Dendritic cell treated with granulocyte-macrophage colony-stimulating factor and Interleukin-4, amounts not matched to agents 40 ng/mL and 50 ng/mL, for 4 days (primary cell): ENCODE results near the gene RAMP1.
"Not testable (repeated sequence)": the region's sequence is repeated elsewhere in the genome, so short reads cannot be mapped to it uniquely, and the experiment has no call there.

Source experiments
- H3K27ac Mint-ChIP-seq: one replicate; pipeline ENCODE4 v1.8.0; 2022; ENCODE audit warnings: mild to moderate bottlenecking, mixed read lengths
- H3K27me3 Mint-ChIP-seq: one replicate; pipeline ENCODE4 v1.8.0; 2022; ENCODE audit warnings: mild to moderate bottlenecking, mixed read lengths
- H3K36me3 Mint-ChIP-seq: one replicate; pipeline ENCODE4 v1.8.0; 2022; ENCODE audit warnings: low read depth, mixed read lengths
- H3K4me1 Mint-ChIP-seq: one replicate; pipeline ENCODE4 v1.8.0; 2022; ENCODE audit warnings: low read depth, mixed read lengths
- H3K4me3 Mint-ChIP-seq: one replicate; pipeline ENCODE4 v1.8.0; 2022; ENCODE audit warnings: mild to moderate bottlenecking, moderate library complexity, mixed read lengths
- H3K9me3 Mint-ChIP-seq: one replicate; pipeline ENCODE4 v1.8.0; 2022; ENCODE audit warnings: mixed read lengths
- intact Hi-C: fragments of 100-400 bp; cut with micrococcal nuclease; formaldehyde crosslinking; loops from one replicate; pipeline ENCODE4 v1.15.0; 2022

The RAMP1 gene

GRCh38 chr2:237932731-237933131, 73.3 kb downstream of the RAMP1 start:
- intact Hi-C loops = loop anchor here (5.0 kb wide), 1 partner anchor 35 kb away; the partner anchor contains the start of gene UBE2F
- Mint-ChIP-seq H3K36me3 (peaks cover 4% of the 10 kb centered on the region), H3K27ac (no peak overlapping the region), H3K4me3 (no peak overlapping the region), H3K4me1 (peaks cover 42% of the 10 kb centered on the region), H3K9me3 (peaks cover 12% of the 10 kb centered on the region), H3K27me3 (peaks cover 22% of the 10 kb centered on the region)

- Mint-ChIP-seq H3K36me3 (peaks cover 4% of the 10 kb centered on the region), H3K27me3 (peaks cover 20% of the 10 kb centered on the region), H3K27ac (peak overlapping the region; percentile 67), H3K9me3 (peaks cover 7% of the 10 kb centered on the region), H3K4me1 (peaks cover 42% of the 10 kb centered on the region), H3K4me3 (no peak overlapping the region)
- intact Hi-C loops = loop anchor here (5.0 kb wide), 1 partner anchor 33 kb away; the partner anchor contains the start of gene UBE2F
Observed at GRCh38 chr2:237934186-237934585, 74.8 kb downstream of the RAMP1 start.

- peaks cover 18% of the 10 kb centered on the region for H3K27me3 Mint-ChIP-seq
- no peaks in the 10 kb centered on the region for H3K36me3 Mint-ChIP-seq
- intact Hi-C loops = no loop called here
- no peaks in the 10 kb centered on the region for H3K9me3 Mint-ChIP-seq
- H3K27ac Mint-ChIP-seq = no peak overlapping the region
- no peak overlapping the region for H3K4me3 Mint-ChIP-seq
- H3K4me1 Mint-ChIP-seq = peaks cover 28% of the 10 kb centered on the region
Observed at GRCh38 chr2:237935740-237936452, 76.5 kb downstream of the RAMP1 start.

- H3K27ac Mint-ChIP-seq = no peak overlapping the region
- H3K4me1 Mint-ChIP-seq = peaks cover 9% of the 10 kb centered on the region
- H3K36me3 Mint-ChIP-seq = peaks cover 2% of the 10 kb centered on the region
- peaks cover 5% of the 10 kb centered on the region for H3K9me3 Mint-ChIP-seq
- H3K4me3 Mint-ChIP-seq = no peak overlapping the region
- H3K27me3 Mint-ChIP-seq = peaks cover 35% of the 10 kb centered on the region
- intact Hi-C loops = no loop called here
Observed at GRCh38 chr2:237939251-237939650, 79.8 kb downstream of the RAMP1 start.

GRCh38 chr2:237940828-237941227, 81.4 kb downstream of the RAMP1 start:
- Mint-ChIP-seq H3K36me3 (peaks cover 10% of the 10 kb centered on the region), H3K4me1 (peaks cover 3% of the 10 kb centered on the region), H3K4me3 (no peak overlapping the region), H3K27me3 (peaks cover 42% of the 10 kb centered on the region), H3K27ac (no peak overlapping the region), H3K9me3 (peaks cover 21% of the 10 kb centered on the region)
- intact Hi-C loops = no loop called here

GRCh38 chr2:237941239-237941638, 81.8 kb downstream of the RAMP1 start:
- Mint-ChIP-seq H3K36me3 (peaks cover 13% of the 10 kb centered on the region), H3K4me3 (no peak overlapping the region), H3K27ac (no peak overlapping the region), H3K27me3 (peaks cover 45% of the 10 kb centered on the region), H3K9me3 (peaks cover 25% of the 10 kb centered on the region), H3K4me1 (peaks cover 3% of the 10 kb centered on the region)
- intact Hi-C loops = no loop called here

- Mint-ChIP-seq H3K9me3 (peaks cover 36% of the 10 kb centered on the region), H3K4me1 (peaks cover 13% of the 10 kb centered on the region), H3K4me3 (no peak overlapping the region), H3K27me3 (peaks cover 52% of the 10 kb centered on the region), H3K36me3 (peaks cover 16% of the 10 kb centered on the region), H3K27ac (peak overlapping the region; percentile 37)
- intact Hi-C loops = no loop called here
Observed at GRCh38 chr2:237942513-237942899, 83.1 kb downstream of the RAMP1 start.

- intact Hi-C loops = no loop called here
- Mint-ChIP-seq H3K27ac (no peak overlapping the region), H3K4me3 (no peak overlapping the region)
Observed at GRCh38 chr2:237943395-237944094, 84.1 kb downstream of the RAMP1 start.

GRCh38 chr2:237944302-237944701, 84.9 kb downstream of the RAMP1 start:
- Mint-ChIP-seq H3K27me3 (peaks cover 50% of the 10 kb centered on the region), H3K4me1 (peaks cover 15% of the 10 kb centered on the region), H3K36me3 (peaks cover 16% of the 10 kb centered on the region), H3K27ac (peak overlapping the region; percentile 41), H3K9me3 (peaks cover 36% of the 10 kb centered on the region), H3K4me3 (no peak overlapping the region)
- intact Hi-C loops = no loop called here

More at GRCh38 chr2:237943395-237944094, 84.1 kb downstream of the RAMP1 start:
- Mint-ChIP-seq H3K9me3 (peaks cover 36% of the 10 kb centered on the region), H3K36me3 (peaks cover 16% of the 10 kb centered on the region), H3K27me3 (peaks cover 52% of the 10 kb centered on the region), H3K4me1 (peaks cover 15% of the 10 kb centered on the region)

GRCh38 chr2:237946423-237946822, 87.0 kb downstream of the RAMP1 start:
- intact Hi-C loops = no loop called here
- Mint-ChIP-seq H3K9me3 (peaks cover 36% of the 10 kb centered on the region), H3K36me3 (peaks cover 16% of the 10 kb centered on the region), H3K4me1 (peaks cover 15% of the 10 kb centered on the region), H3K27me3 (peaks cover 56% of the 10 kb centered on the region), H3K4me3 (no peak overlapping the region), H3K27ac (no peak overlapping the region)

- intact Hi-C loops, H3K36me3 Mint-ChIP-seq, H3K4me3 Mint-ChIP-seq, H3K27ac Mint-ChIP-seq, H3K9me3 Mint-ChIP-seq: not testable (repeated sequence)
- peaks cover 43% of the 10 kb centered on the region for H3K27me3 Mint-ChIP-seq
- peaks cover 16% of the 10 kb centered on the region for H3K4me1 Mint-ChIP-seq
Observed at GRCh38 chr2:237951354-237951753, 91.9 kb downstream of the RAMP1 start.

GRCh38 chr2:237951878-237952277, 92.5 kb downstream of the RAMP1 start:
- intact Hi-C loops = no loop called here
- H3K36me3 Mint-ChIP-seq = no peaks in the 10 kb centered on the region
- H3K9me3 Mint-ChIP-seq = peaks cover 4% of the 10 kb centered on the region
- H3K4me1 Mint-ChIP-seq = peaks cover 14% of the 10 kb centered on the region
- no peak overlapping the region for H3K27ac Mint-ChIP-seq
- no peak overlapping the region for H3K4me3 Mint-ChIP-seq
- H3K27me3 Mint-ChIP-seq = peaks cover 45% of the 10 kb centered on the region

GRCh38 chr2:237952851-237953250, 93.4 kb downstream of the RAMP1 start:
- Mint-ChIP-seq H3K4me1 (peaks cover 11% of the 10 kb centered on the region), H3K36me3 (no peaks in the 10 kb centered on the region), H3K27me3 (peaks cover 50% of the 10 kb centered on the region), H3K4me3 (no peak overlapping the region), H3K27ac (no peak overlapping the region), H3K9me3 (no peaks in the 10 kb centered on the region)
- intact Hi-C loops = no loop called here

- H3K27me3 Mint-ChIP-seq = peaks cover 54% of the 10 kb centered on the region
- H3K4me3 Mint-ChIP-seq = peak overlapping the region; percentile 13
- intact Hi-C loops = no loop called here
- H3K9me3 Mint-ChIP-seq = peaks cover 7% of the 10 kb centered on the region
- no peaks in the 10 kb centered on the region for H3K36me3 Mint-ChIP-seq
- H3K27ac Mint-ChIP-seq = no peak overlapping the region
- H3K4me1 Mint-ChIP-seq = peaks cover 11% of the 10 kb centered on the region
Observed at GRCh38 chr2:237955640-237956401, 96.4 kb downstream of the RAMP1 start.
